A673 (cell line): Measurements from ENCODE around the gene KCNK15. TPM values are rescaled to one million over a fixed set of nuclear protein-coding genes. Genes with fewer than 3 reads are reported as not detected.

Experiments used
- BruUV-seq: library from RNA; stranded (reverse); fragments of 400-500 nt; replicated peaks from 2 replicates; lab custom pipeline; 2021; lab: Mats Ljungman, UMichigan
- CTCF ChIA-PET: fragments of 300-600 bp; sonication (Branson Sonifier 250); formaldehyde crosslinking; loops from one replicate; lab custom pipeline; 2022; ENCODE audit warnings: antibody characterized with exemption; lab: Charles Lee
- POLR2A ChIA-PET: fragments of 300-600 bp; sonication (Branson Sonifier 250); formaldehyde crosslinking; loops from one replicate; lab custom pipeline; 2022; ENCODE audit warnings: antibody characterized with exemption; ENCODE audit not compliant: low non-redundant PET; lab: Charles Lee
- DNase-seq: peaks from one replicate; pipeline ENCODE4 v3.0.0-alpha.2; 2015; ENCODE audit warnings: low spot score
- H3K27ac ChIP-seq: fragments of 200-600 bp; sonication (generic); 2 replicates; pipeline ENCODE4 v1.5.1; 2016; ENCODE audit warnings: mixed run types, low read depth, mild to moderate bottlenecking, mixed read lengths, antibody characterized with exemption, low read length; ENCODE audit not compliant: poor library complexity, severe bottlenecking
- H3K27me3 ChIP-seq: fragments of 200-600 bp; sonication (generic); replicated peaks from 2 replicates; pipeline ENCODE4 v1.6.1; 2017; ENCODE audit warnings: mixed run types, low read depth, mild to moderate bottlenecking, mixed read lengths, antibody characterized with exemption, low read length; ENCODE audit not compliant: insufficient read depth, poor library complexity
- H3K36me3 ChIP-seq: fragments of 200-600 bp; sonication (generic); 2 replicates; pipeline ENCODE4 v1.6.1; 2016; ENCODE audit warnings: mixed run types, mild to moderate bottlenecking, mixed read lengths, antibody characterized with exemption, low read length; ENCODE audit not compliant: insufficient read depth, poor library complexity, severe bottlenecking
- H3K4me1 ChIP-seq: fragments of 200-600 bp; sonication (generic); 2 replicates; pipeline ENCODE4 v1.6.1; 2017; ENCODE audit warnings: mixed run types, mild to moderate bottlenecking, mixed read lengths, antibody characterized with exemption, low read length; ENCODE audit not compliant: insufficient read depth, poor library complexity, severe bottlenecking
- H3K4me3 ChIP-seq: fragments of 200-600 bp; sonication (generic); 2 replicates; pipeline ENCODE4 v1.5.1; 2016; ENCODE audit warnings: low read depth, mixed run types, mild to moderate bottlenecking, mixed read lengths, low read length; ENCODE audit not compliant: poor library complexity, severe bottlenecking
- H3K9me3 ChIP-seq: fragments of 200-600 bp; sonication (generic); 2 replicates; pipeline ENCODE4 v1.6.1; 2016; ENCODE audit warnings: mixed run types, low read depth, mild to moderate bottlenecking, mixed read lengths, antibody characterized with exemption, low read length; ENCODE audit not compliant: poor library complexity, severe bottlenecking
- CTCF ChIP-seq: fragments of 300-800, 200-600 bp; sonication (generic); conservative IDR thresholded peaks from 2 replicates; pipeline ENCODE4 v1.5.1; 2017; ENCODE audit warnings: low read depth, mild to moderate bottlenecking, antibody characterized with exemption, low read length, moderate library complexity, mixed read lengths
- EZH2 ChIP-seq: fragments of 200-600 bp; sonication (generic); IDR thresholded peaks from 2 replicates; pipeline ENCODE4 v1.6.1; 2017; ENCODE audit warnings: borderline replicate concordance, low read depth, mild to moderate bottlenecking, mixed read lengths, antibody characterized with exemption, low read length; ENCODE audit not compliant: poor library complexity, severe bottlenecking
- intact Hi-C: fragments of 100-400 bp; cut with micrococcal nuclease; formaldehyde crosslinking; loops from one replicate; pipeline ENCODE4 v1.10.0; 2022; ENCODE audit not compliant: unreplicated experiment
- total RNA-seq: library from RNA; stranded (reverse); gene quantifications from 2 replicates; pipeline ENCODE4 v1.2.3, GENCODE V29; 2021

The KCNK15 gene
- total RNA-seq, 1 experiment from 2014 or later: not detected

DNA sequence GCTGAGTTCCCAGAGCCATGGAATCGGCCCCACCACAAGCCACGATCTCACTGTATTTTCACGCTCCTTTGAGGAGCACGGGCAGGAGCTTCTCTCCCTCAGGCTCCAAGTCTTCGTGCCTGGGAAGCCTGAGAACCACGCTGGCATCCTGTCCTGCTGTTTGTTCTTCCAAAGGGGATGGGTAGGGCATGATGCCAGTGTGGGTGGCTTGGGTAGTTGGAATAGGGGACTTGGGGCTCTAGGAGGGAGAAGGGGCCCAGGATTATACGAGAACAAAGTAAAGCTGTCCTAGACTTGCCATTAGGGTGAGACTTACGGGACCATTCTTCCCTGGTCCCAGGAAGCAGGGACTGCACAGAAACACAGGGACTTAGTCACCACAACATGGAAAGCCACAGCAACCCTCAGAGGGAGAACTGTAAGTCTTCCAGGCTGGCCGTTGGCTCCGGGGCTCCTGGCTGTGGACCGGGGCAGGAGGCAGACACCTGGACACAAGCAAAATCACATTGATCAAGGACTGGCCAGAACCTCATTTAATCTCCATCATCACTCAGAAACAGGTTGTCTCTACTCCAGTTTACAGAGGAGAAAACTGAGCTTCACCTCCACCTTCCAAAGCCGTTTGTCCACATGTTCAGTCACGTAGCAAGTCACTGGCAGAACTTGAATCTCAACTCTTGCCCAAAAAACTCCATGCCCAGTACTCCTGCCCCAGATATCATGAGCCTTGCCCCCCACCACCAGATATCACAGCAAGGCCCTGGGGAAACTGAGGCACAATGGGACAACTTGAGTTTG is 29.2 kb upstream of the KCNK15 start:
- ChIA-PET CTCF (no interaction called here), POLR2A (no interaction called here)
- no peak for TF ChIP-seq EZH2
- TF ChIP-seq CTCF: no peak
- intact Hi-C loops: no loop called here
- no TSS peak for BruUV-seq
- Histone ChIP-seq H3K4me3 (no peak overlapping the region), H3K36me3 (no peaks in the 10 kb centered on the region), H3K9me3 (no peaks in the 10 kb centered on the region), H3K27me3 (no peaks in the 10 kb centered on the region), H3K4me1 (peaks cover 26% of the 10 kb centered on the region), H3K27ac (no peak overlapping the region)
- no peak for DNase-seq

GRCh38 chr20:44717986-44718385 is 27.7 kb upstream of the KCNK15 start:
- DNase-seq: no peak
- Histone ChIP-seq H3K27me3 (no peaks in the 10 kb centered on the region), H3K36me3 (no peaks in the 10 kb centered on the region), H3K4me1 (peaks cover 29% of the 10 kb centered on the region), H3K27ac (no peak overlapping the region), H3K9me3 (no peaks in the 10 kb centered on the region), H3K4me3 (no peak overlapping the region)
- intact Hi-C loops: no loop called here
- BruUV-seq: no TSS peak
- no peak for TF ChIP-seq EZH2
- 0 out of 2 replicates have a peak, but pooled peaks have one; percentile 15 for TF ChIP-seq CTCF
- ChIA-PET POLR2A (no interaction called here), CTCF (no interaction called here)

GRCh38 chr20:44719841-44720240 is 25.8 kb upstream of the KCNK15 start:
- DNase-seq: no peak
- H3K4me3 ChIP-seq: no peak overlapping the region
- intact Hi-C loops: no loop called here
- ChIA-PET CTCF (interaction anchor here (1.2 kb wide), 1 partner anchor 13 kb away, joined by 3 read pairs; no protein-coding TSS in a partner anchor), POLR2A (no interaction called here)
- peaks cover 23% of the 10 kb centered on the region for H3K4me1 ChIP-seq
- no peaks in the 10 kb centered on the region for H3K27me3 ChIP-seq
- H3K36me3 ChIP-seq: no peaks in the 10 kb centered on the region
- no TSS peak for BruUV-seq
- H3K27ac ChIP-seq: peak overlapping the region; percentile 73
- H3K9me3 ChIP-seq: no peaks in the 10 kb centered on the region
- no peak for TF ChIP-seq EZH2
- TF ChIP-seq CTCF: no peak
